GM19395 (cell line): ENCODE data around the gene NCR3LG1.
"Not testable (repeated sequence)": the region's sequence is repeated elsewhere in the genome, so short reads cannot be mapped to it uniquely, and the experiment has no call there.

ENCODE experiments used
- ATAC-seq: cut with Tn5 transposase; IDR thresholded peaks from one replicate; pipeline ENCODE4 v1.9.1; 2021; ENCODE audit warnings: mild to moderate bottlenecking, moderate library complexity; ENCODE audit not compliant: unreplicated experiment

The NCR3LG1 gene

GRCh38 chr11:17408026-17408425, 56.4 kb downstream of the NCR3LG1 start:
- ATAC-seq = no peak

GRCh38 chr11:17408641-17409040, 57.0 kb downstream of the NCR3LG1 start:
- no peak for ATAC-seq

- ATAC-seq = no peak
Measured at GRCh38 chr11:17410606-17411379, 59.2 kb downstream of the NCR3LG1 start.

GRCh38 chr11:17411418-17411817, 59.8 kb downstream of the NCR3LG1 start:
- ATAC-seq = no peak

GRCh38 chr11:17412488-17413180, 61.0 kb downstream of the NCR3LG1 start:
- no peak for ATAC-seq

GRCh38 chr11:17413414-17414316, 62.1 kb downstream of the NCR3LG1 start:
- no peak for ATAC-seq

GRCh38 chr11:17414317-17414737, 62.7 kb downstream of the NCR3LG1 start:
- ATAC-seq = no peak

- ATAC-seq = no peak
Measured at GRCh38 chr11:17414992-17415391, 63.4 kb downstream of the NCR3LG1 start.

- no peak for ATAC-seq
Measured at GRCh38 chr11:17415523-17416104, 64.0 kb downstream of the NCR3LG1 start.

- no peak for ATAC-seq
Measured at GRCh38 chr11:17416492-17416891, 64.9 kb downstream of the NCR3LG1 start.

- no peak for ATAC-seq
Measured at GRCh38 chr11:17418444-17419081, 67.0 kb downstream of the NCR3LG1 start.

- ATAC-seq = no peak
Measured at GRCh38 chr11:17421781-17422180, 70.2 kb downstream of the NCR3LG1 start.

- ATAC-seq = no peak
Measured at GRCh38 chr11:17423533-17424310, 72.1 kb downstream of the NCR3LG1 start.

- not testable (repeated sequence) for ATAC-seq
Measured at GRCh38 chr11:17426233-17426632, 74.6 kb downstream of the NCR3LG1 start.
